Measurements from ENCODE around the gene TRAF4.
A peak's percentile ranks its signal among the peaks of the same experiment; 100 is the strongest.
"Not testable (repeated sequence)": the region's sequence is repeated elsewhere in the genome, so short reads cannot be mapped to it uniquely, and the experiment has no call there.

TRAF4 gene

GRCh38 chr17:28748852-28749515 lies 5.2 kb downstream of the TRAF4 start:
- no peak for DNase-seq

- DNase-seq: no peak
These were observed 5.8 kb downstream of the TRAF4 start for GRCh38 chr17:28749516-28750177.

GRCh38 chr17:28750178-28751047 lies 6.6 kb downstream of the TRAF4 start:
- peak; percentile 87 for DNase-seq

DNA sequence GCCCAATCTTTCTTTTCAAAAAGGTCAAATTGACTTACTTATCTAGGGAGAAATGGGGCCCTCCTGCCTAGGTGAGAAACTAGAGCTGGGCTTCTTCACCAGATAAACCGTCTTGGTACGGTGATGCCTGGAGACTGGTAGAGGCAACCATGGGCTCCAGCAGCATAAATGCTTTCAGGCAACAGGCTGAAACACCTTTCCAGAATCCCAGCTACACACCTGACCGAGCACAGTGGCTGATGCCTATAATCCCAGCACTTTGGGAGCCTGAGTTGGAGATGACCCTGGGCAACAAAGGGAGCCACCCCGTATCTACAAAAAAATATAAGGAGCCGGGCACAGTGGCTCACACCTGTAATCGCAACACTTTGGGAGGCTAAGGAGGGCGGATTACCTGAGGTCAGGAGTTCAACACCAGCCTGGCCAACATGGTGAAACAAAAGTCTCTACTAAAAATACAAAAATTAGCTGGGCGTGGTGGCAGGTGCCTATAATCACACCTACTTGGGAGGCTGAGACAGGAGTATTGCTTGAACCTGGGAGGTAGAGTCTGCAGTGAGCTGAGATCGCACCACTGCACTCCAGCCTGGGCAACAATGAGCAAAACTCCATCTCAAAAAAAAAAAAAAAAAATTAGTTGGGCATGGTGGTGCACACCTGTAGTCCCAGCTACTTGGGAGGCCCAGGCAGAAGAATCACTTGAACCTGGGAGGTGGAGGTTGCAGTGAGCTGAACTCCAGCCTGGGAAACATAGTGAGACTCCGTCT lies 8.0 kb downstream of the TRAF4 start:
- no peak for DNase-seq

DNA sequence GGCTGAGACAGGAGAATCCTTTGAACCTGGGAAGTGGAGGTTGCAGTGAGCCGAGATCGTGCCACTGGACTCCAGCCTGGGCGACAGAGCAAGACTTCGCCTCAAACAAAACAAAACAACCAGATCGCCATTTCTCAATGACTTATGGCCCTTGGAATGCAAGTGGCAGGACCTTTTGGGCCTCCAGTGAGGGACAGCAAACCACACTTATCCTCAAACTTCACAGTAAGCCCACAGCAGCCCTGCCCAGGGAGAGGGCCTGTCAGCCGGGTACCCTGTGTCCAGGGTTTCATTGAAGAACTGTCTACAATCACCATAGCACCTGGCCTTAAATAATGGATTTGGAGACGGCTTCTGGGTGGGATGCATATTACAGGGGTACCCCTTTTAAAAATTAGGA lies 11.7 kb downstream of the TRAF4 start:
- DNase-seq: no peak

- DNase-seq: no peak
These were observed 12.4 kb downstream of the TRAF4 start for GRCh38 chr17:28756049-28756804.

DNA sequence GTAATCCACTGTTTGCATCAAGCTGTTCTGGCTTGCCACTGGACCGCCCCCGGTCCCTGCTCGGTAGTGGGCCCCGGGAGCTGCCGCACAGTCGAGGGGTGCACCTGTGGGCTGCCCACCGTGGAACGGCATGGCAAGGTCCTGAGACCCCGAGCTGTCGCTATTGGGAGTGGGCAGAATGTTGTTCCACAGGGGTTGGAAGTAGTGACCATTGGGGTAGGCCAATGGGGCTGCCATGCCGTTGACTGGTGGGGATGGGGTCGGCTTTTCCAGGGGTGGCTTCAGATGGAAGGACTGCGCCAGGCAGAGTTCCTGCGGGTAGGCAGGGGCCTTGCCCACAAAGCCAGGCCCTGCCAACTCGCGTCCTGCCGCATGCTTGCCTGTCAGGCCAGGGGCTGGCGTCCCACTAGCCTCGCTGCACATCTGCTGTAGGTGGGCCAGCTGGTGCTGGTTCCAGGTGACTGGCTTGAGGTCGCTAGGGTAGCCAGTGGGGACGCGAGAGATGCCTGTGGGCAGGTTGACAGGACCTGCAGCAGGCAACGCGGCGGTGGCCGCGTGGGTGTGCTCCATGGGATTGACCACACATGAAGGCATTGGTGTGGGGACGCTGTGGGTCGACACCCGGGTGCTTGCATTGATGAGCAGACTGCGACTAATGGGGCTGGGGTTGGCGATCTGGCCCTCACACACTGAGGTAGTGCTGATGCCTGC lies 14.8 kb downstream of the TRAF4 start:
- no peak for DNase-seq

DNA sequence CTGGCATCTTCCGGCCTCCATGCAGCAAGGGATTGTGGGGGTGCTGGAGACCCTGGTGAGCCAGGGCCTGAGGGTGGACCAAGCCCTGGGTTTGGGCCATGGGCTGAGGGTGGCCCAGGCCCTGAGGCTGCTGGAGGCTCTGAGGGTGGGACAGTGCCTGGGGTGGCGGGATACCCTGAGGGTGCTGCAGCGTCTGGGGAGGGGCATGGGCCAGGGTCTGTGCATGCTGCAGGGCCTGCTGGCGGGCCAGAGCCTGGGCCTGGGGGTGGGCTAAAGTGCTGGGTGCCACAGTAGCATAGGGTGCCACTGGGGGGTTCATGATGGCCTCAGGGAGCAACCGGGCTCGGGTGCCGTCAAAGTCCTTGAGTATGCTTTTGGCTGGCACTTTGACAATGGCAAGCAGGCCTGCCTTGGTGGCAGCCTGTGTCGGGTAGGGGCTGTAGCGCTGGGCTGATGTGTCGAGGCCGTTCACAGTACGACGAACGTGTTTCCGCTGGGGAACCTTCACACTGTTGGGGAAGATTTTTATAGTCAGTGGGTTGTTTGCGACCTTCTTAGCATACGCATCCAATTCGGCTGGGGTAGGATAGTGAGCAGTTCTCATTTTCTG lies 15.6 kb downstream of the TRAF4 start:
- no peak for DNase-seq

- DNase-seq: peak; percentile 42
These were observed 17.1 kb downstream of the TRAF4 start for GRCh38 chr17:28760601-28761562.

- no peak for DNase-seq
These were observed 19.5 kb downstream of the TRAF4 start for GRCh38 chr17:28763137-28763799.

DNA sequence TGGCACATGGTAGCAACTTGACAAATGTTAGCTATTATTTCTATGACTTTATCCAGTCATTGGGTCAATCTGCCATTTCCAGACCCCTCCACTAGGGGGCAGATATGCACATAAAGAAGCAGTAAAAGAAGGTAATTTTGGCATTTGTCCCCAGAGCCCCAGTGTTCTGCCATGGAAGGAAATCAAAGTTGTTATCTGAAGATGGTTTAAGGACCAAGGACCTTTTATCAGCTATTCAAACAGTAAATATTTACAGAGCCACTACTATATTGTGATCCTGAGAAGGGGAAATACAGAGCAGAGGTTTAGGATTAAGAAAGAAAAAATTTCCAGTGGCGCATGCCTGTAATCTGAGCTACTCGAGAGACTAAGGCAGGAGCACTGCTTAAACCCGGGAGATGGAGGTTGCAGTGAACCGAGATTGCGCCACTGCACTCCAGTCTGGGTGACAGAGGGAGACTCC lies 20.0 kb downstream of the TRAF4 start:
- peak; percentile 77 for DNase-seq

DNA sequence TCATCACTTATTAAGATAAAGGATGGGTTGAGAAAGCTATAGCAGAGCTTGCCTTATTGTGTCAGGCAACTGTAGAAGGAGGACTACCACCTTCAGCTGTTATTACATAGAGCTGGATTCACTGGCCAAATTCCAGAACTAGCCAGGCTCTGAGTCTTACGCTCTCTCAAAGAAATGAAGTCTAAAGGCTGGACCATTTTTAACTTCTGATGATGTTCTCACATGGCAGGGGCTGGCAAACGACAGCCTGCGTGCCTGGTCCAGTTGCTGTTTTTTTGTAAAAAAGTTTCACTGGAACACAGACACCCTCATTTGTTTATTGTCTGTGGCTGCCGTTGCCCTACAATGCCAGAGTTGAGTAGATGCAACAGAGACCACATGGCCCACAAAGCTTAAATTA lies 21.2 kb downstream of the TRAF4 start:
- DNase-seq: no peak

GRCh38 chr17:28773736-28774135 lies 29.9 kb downstream of the TRAF4 start:
- DNase-seq: no peak

DNA sequence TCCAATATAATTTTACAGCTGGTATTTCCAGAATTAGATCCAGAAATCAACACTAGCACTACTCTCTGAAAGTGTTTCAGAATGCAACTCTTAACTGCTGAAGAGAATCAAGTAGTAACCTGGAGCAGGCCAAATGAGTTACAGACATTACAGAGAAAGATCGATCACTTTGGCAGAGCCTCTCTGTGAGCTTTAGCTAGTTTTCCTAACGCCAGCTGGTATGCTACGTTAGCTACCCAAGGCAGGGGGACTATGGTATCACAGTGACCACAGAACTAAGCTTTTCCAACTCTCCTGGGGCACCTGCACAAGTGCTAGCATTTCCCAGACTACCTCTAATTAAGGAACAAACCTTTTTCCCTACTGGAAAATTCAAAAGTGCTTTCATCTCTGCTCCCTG lies 30.4 kb downstream of the TRAF4 start:
- DNase-seq: no peak

- no peak for DNase-seq
These were observed 33.4 kb downstream of the TRAF4 start for GRCh38 chr17:28777178-28777577.

- not testable (repeated sequence) for DNase-seq
These were observed 35.8 kb downstream of the TRAF4 start for GRCh38 chr17:28779601-28780000.

- no peak for DNase-seq
These were observed 39.4 kb downstream of the TRAF4 start for GRCh38 chr17:28783161-28783560.

- DNase-seq: no peak
These were observed 44.3 kb downstream of the TRAF4 start for GRCh38 chr17:28788100-28788499.
